HepG2 (cell line): ENCODE measurements around the gene ZNF771. TPM values are rescaled to one million over a fixed set of nuclear protein-coding genes. Genes with fewer than 3 reads are reported as not detected.
A peak's percentile ranks its signal among the peaks of the same experiment; 100 is the strongest.

ENCODE experiments used
- GABPA ChIP-seq, 2 experiments: IDR thresholded peaks; 2 replicates each; pipeline ENCODE4 v1.6.1; 2011 to 2016; ENCODE audit warnings: low read depth in 2 of 2, low read length in 1 of 2, missing biosample characterization in 1 of 2, missing genetic modification characterization in 1 of 2
- KLF12 ChIP-seq: sonication (generic); formaldehyde crosslinking; IDR thresholded peaks from 2 replicates; pipeline ENCODE4 v1.4.0; 2020; ENCODE audit warnings: missing genetic modification reagents, borderline replicate concordance
- KLF6 ChIP-seq: IDR thresholded peaks from 2 replicates; pipeline ENCODE4 v1.8.0; 2016; ENCODE audit warnings: missing biosample characterization, missing genetic modification reagents
- LCORL ChIP-seq, 2 experiments: fragments of 450-650 bp in 1 of 2; sonication (generic) in 1 of 2; formaldehyde crosslinking in 1 of 2; IDR thresholded peaks; 2 replicates each; pipeline versions ENCODE4 v1.5.0 to v1.6.1; 2017 to 2020; ENCODE audit warnings: antibody characterized with exemption in 1 of 2, missing genetic modification reagents in 1 of 2
- NBN ChIP-seq: fragments of 450-650 bp; conservative IDR thresholded peaks from 2 replicates; pipeline ENCODE4 v1.6.1; 2017
- PAF1 ChIP-seq: IDR thresholded peaks from 2 replicates; pipeline ENCODE4 v1.6.1; 2016; ENCODE audit warnings: missing genetic modification reagents, missing compliant biosample characterization
- PAWR ChIP-seq: sonication (generic); formaldehyde crosslinking; IDR thresholded peaks from 2 replicates; pipeline ENCODE4 v1.4.0; 2020; ENCODE audit warnings: missing genetic modification reagents, mild to moderate bottlenecking, borderline replicate concordance
- PHF21A ChIP-seq: sonication (generic); formaldehyde crosslinking; IDR thresholded peaks from 2 replicates; pipeline ENCODE4 v1.5.0; 2020; ENCODE audit warnings: mild to moderate bottlenecking, missing genetic modification reagents
- ZNF224 ChIP-seq: sonication (generic); formaldehyde crosslinking; IDR thresholded peaks from 2 replicates; pipeline ENCODE4 v1.5.0; 2020; ENCODE audit warnings: mild to moderate bottlenecking, missing genetic modification reagents
- ZNF432 ChIP-seq: sonication (generic); formaldehyde crosslinking; IDR thresholded peaks from 2 replicates; pipeline ENCODE4 v1.5.0; 2020; ENCODE audit warnings: missing genetic modification reagents, mild to moderate bottlenecking, borderline replicate concordance
- ZNF451 ChIP-seq: sonication (generic); formaldehyde crosslinking; IDR thresholded peaks from 2 replicates; pipeline ENCODE4 v1.5.0; 2020; ENCODE audit warnings: mild to moderate bottlenecking, missing genetic modification reagents
- ZNF484 ChIP-seq: sonication (generic); formaldehyde crosslinking; IDR thresholded peaks from 2 replicates; pipeline ENCODE4 v1.5.1; 2020; ENCODE audit warnings: mild to moderate bottlenecking, low read depth, missing genetic modification reagents, borderline replicate concordance
- ZSCAN20 ChIP-seq: sonication (generic); formaldehyde crosslinking; IDR thresholded peaks from 2 replicates; pipeline ENCODE4 v1.4.0; 2020; ENCODE audit warnings: missing genetic modification reagents, mild to moderate bottlenecking, borderline replicate concordance
- polyA plus RNA-seq, 8 experiments: library from polyadenylated mRNA; depleted of rRNA in 3 of 8; stranded (reverse) in 7 of 8; unstranded in 1 of 8; fragments of >200 nt; fragmentation: Illumina TruSeq in 4 of 8; extraction: Trizol in 4 of 8; gene quantifications; 2 replicates each; pipeline versions ENCODE4 v1.2.1 to v1.2.3, GENCODE V29; 2011 to 2016; ENCODE audit warnings: low read depth in 4 of 8, missing spikeins in 1 of 8, mixed read lengths in 1 of 8; ENCODE audit not compliant: insufficient read depth in 1 of 8
- total RNA-seq, 5 experiments: library from RNA; depleted of rRNA; stranded (reverse); fragments of >200 nt; fragmentation: Illumina TruSeq; extraction: Trizol; gene quantifications; 2 replicates each; pipeline ENCODE4 v1.2.3, GENCODE V29; 2016; ENCODE audit warnings: low read depth in 1 of 5
- TF ChIP-seq, protein P1 (sequence below): sonication (generic); formaldehyde crosslinking; IDR thresholded peaks from 2 replicates; pipeline ENCODE4 v1.8.1; 2022; ENCODE audit warnings: low read depth, mild to moderate bottlenecking, missing genetic modification reagents
- TF ChIP-seq, protein P2 (sequence below): IDR thresholded peaks from 2 replicates; pipeline ENCODE4 v1.6.1; 2016; ENCODE audit warnings: low read depth, control low read depth
- TF ChIP-seq, protein P3 (sequence below): sonication (generic); formaldehyde crosslinking; IDR thresholded peaks from 2 replicates; pipeline ENCODE4 v1.4.0; 2020; ENCODE audit warnings: mild to moderate bottlenecking, low read depth, missing genetic modification reagents
- TF ChIP-seq, protein P4 (sequence below): sonication (generic); formaldehyde crosslinking; IDR thresholded peaks from 2 replicates; pipeline ENCODE4 v1.4.0; 2020; ENCODE audit warnings: mild to moderate bottlenecking, missing genetic modification reagents
- TF ChIP-seq, protein P5 (sequence below): sonication (generic); formaldehyde crosslinking; conservative IDR thresholded peaks from 2 replicates; pipeline ENCODE4 v1.5.0; 2020; ENCODE audit warnings: missing genetic modification reagents
- TF ChIP-seq, protein P6 (sequence below): sonication (generic); formaldehyde crosslinking; IDR thresholded peaks from 2 replicates; pipeline ENCODE4 v1.4.0; 2020; ENCODE audit warnings: missing genetic modification reagents

ZNF771 gene
- total and polyA plus RNA-seq, 2 of the 13 experiments (the other 11 are each of a cell fraction or from before 2014, with no cell fraction given) = 5.0 to 11.8 TPM

DNA sequence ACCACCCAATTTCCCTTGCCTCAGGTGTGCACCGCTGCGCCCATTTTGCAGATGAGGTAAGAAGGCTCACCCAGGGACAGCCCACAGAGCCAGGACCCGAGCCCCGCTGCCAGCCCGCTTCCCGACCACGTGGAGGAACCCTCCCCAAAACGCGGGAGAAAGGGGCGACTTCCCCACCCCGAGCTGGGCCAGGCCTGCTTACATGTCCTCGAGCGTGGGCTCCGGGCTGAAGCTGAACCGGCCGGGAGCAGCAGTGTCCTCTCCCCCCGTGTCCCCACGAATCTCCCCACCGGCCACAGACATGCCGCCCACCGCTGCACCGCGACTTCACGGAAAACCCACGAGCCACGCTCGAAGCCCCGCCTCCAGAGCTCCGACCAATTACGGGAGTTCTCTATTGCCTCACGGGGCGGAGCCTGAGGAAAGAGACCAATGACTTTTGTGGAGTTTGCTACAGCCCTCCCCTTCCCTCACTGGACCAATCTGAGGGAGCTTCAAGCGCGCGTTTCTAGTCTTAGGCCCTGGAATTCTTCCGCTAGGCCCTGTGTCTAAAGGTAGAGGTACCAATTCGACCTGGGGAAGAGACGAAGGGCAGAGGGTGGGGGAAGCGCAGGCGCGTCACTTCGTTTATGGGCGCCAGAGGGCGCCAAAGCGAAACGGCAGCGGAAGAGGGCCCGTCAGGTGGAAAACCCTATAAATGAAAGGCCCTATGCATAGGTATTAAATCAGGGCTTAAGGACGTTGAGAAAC, 22.4 kb downstream of the ZNF771 start, which contains the start of gene DCTPP1 (continued):
- TF ChIP-seq, protein P1, sequence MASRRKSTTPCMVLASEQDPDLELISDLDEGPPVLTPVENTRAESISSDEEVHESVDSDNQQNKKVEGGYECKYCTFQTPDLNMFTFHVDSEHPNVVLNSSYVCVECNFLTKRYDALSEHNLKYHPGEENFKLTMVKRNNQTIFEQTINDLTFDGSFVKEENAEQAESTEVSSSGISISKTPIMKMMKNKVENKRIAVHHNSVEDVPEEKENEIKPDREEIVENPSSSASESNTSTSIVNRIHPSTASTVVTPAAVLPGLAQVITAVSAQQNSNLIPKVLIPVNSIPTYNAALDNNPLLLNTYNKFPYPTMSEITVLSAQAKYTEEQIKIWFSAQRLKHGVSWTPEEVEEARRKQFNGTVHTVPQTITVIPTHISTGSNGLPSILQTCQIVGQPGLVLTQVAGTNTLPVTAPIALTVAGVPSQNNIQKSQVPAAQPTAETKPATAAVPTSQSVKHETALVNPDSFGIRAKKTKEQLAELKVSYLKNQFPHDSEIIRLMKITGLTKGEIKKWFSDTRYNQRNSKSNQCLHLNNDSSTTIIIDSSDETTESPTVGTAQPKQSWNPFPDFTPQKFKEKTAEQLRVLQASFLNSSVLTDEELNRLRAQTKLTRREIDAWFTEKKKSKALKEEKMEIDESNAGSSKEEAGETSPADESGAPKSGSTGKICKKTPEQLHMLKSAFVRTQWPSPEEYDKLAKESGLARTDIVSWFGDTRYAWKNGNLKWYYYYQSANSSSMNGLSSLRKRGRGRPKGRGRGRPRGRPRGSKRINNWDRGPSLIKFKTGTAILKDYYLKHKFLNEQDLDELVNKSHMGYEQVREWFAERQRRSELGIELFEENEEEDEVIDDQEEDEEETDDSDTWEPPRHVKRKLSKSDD (CRISPR knock-in tag) = no peak; the same call in 1 of the 2 replicates
- TF ChIP-seq LCORL (IDR thresholded peaks at IDR 0.05) = peak; percentile 47; the same call in 1 of the 2 replicates
- TF ChIP-seq LCORL (CRISPR knock-in tag; IDR thresholded peaks at IDR 0.05) = peak; percentile 74; the same call in 1 of the 2 replicates
- TF ChIP-seq, protein P2, sequence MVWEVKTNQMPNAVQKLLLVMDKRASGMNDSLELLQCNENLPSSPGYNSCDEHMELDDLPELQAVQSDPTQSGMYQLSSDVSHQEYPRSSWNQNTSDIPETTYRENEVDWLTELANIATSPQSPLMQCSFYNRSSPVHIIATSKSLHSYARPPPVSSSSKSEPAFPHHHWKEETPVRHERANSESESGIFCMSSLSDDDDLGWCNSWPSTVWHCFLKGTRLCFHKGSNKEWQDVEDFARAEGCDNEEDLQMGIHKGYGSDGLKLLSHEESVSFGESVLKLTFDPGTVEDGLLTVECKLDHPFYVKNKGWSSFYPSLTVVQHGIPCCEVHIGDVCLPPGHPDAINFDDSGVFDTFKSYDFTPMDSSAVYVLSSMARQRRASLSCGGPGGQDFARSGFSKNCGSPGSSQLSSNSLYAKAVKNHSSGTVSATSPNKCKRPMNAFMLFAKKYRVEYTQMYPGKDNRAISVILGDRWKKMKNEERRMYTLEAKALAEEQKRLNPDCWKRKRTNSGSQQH (CRISPR knock-in tag) = peak; percentile 19; the same call in 1 of the 2 replicates
- TF ChIP-seq KLF6 (CRISPR knock-in tag) = peak; percentile 90
- peak; percentile 89; the same call in 1 of the 2 replicates for TF ChIP-seq PAWR (CRISPR knock-in tag)
- TF ChIP-seq PAF1 = no peak
- TF ChIP-seq, protein P3, sequence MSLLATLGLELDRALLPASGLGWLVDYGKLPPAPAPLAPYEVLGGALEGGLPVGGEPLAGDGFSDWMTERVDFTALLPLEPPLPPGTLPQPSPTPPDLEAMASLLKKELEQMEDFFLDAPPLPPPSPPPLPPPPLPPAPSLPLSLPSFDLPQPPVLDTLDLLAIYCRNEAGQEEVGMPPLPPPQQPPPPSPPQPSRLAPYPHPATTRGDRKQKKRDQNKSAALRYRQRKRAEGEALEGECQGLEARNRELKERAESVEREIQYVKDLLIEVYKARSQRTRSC = no peak
- TF ChIP-seq ZSCAN20 (CRISPR knock-in tag) = peak; percentile 69; the same call in 1 of the 2 replicates
- TF ChIP-seq, protein P4, sequence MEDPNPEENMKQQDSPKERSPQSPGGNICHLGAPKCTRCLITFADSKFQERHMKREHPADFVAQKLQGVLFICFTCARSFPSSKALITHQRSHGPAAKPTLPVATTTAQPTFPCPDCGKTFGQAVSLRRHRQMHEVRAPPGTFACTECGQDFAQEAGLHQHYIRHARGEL = peak; percentile 81; the same call in 1 of the 2 replicates
- TF ChIP-seq, protein P5, sequence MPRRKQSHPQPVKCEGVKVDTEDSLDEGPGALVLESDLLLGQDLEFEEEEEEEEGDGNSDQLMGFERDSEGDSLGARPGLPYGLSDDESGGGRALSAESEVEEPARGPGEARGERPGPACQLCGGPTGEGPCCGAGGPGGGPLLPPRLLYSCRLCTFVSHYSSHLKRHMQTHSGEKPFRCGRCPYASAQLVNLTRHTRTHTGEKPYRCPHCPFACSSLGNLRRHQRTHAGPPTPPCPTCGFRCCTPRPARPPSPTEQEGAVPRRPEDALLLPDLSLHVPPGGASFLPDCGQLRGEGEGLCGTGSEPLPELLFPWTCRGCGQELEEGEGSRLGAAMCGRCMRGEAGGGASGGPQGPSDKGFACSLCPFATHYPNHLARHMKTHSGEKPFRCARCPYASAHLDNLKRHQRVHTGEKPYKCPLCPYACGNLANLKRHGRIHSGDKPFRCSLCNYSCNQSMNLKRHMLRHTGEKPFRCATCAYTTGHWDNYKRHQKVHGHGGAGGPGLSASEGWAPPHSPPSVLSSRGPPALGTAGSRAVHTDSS = no peak
- peak; percentile 41; the same call in 1 of the 2 replicates for TF ChIP-seq ZNF224
- no peak for TF ChIP-seq ZNF432
- 0 out of 2 replicates have a peak, but pooled peaks have one; percentile 54 for TF ChIP-seq ZNF484
- peak; percentile 99 for TF ChIP-seq PHF21A (CRISPR knock-in tag)
- TF ChIP-seq NBN = no peak
- TF ChIP-seq, protein P6, sequence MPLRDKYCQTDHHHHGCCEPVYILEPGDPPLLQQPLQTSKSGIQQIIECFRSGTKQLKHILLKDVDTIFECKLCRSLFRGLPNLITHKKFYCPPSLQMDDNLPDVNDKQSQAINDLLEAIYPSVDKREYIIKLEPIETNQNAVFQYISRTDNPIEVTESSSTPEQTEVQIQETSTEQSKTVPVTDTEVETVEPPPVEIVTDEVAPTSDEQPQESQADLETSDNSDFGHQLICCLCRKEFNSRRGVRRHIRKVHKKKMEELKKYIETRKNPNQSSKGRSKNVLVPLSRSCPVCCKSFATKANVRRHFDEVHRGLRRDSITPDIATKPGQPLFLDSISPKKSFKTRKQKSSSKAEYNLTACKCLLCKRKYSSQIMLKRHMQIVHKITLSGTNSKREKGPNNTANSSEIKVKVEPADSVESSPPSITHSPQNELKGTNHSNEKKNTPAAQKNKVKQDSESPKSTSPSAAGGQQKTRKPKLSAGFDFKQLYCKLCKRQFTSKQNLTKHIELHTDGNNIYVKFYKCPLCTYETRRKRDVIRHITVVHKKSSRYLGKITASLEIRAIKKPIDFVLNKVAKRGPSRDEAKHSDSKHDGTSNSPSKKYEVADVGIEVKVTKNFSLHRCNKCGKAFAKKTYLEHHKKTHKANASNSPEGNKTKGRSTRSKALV = peak; percentile 90; the same call in 1 of the 2 replicates
- TF ChIP-seq KLF12 = peak; percentile 96
- TF ChIP-seq ZNF451 (CRISPR knock-in tag) = peak; percentile 89; the same call in 1 of the 2 replicates
- no peak for TF ChIP-seq GABPA (IDR thresholded peaks at IDR 0.05; ENCODE audit: low read depth, low read length)
- TF ChIP-seq GABPA (CRISPR knock-in tag; IDR thresholded peaks at IDR 0.05; ENCODE audit: low read depth) = peak; percentile 80
